Body of pancreas (tissue), 4 donors: Measurements from ENCODE around the gene HUNK. TPM values are rescaled to one million over a fixed set of nuclear protein-coding genes. Genes with fewer than 3 reads are reported as not detected.

ENCODE experiments used
- ATAC-seq: fragments of 150-250 bp; one replicate; pipeline ENCODE4 v1.9.1; 2016
- DNase-seq, 4 donors: peaks; one replicate each; pipeline ENCODE4 v3.0.0-alpha.2; 2019
- H3K27ac ChIP-seq, 4 donors: fragments of 200-600 bp; sonication (generic); 1 replicate in 3 of 4; 2 replicates in 1 of 4; pipeline versions ENCODE4 v1.5.1 to v1.6.1; 2016 to 2019; ENCODE audit warnings: mild to moderate bottlenecking in 1 of 4, mixed read lengths in 1 of 4, moderate library complexity in 1 of 4
- H3K27me3 ChIP-seq, 2 donors: fragments of 200-600 bp; sonication (generic); one replicate each; pipeline ENCODE4 v1.6.0; 2016; ENCODE audit warnings: mild to moderate bottlenecking in 1 of 2
- H3K36me3 ChIP-seq, 2 donors: fragments of 200-600 bp; sonication (generic); replicated peaks in 1 of 2; 2 replicates each; pipeline ENCODE4 v1.5.1; 2016; ENCODE audit warnings: low read depth in 2 of 2; ENCODE audit not compliant: insufficient read depth in 1 of 2
- H3K4me1 ChIP-seq: fragments of 200-600 bp; sonication (generic); one replicate; pipeline ENCODE4 v1.6.0; 2016
- H3K4me3 ChIP-seq, 2 donors: fragments of 200-600 bp; sonication (generic); 1 replicate in 1 of 2; 2 replicates in 1 of 2; pipeline ENCODE4 v1.5.1; 2016 to 2019
- H3K9me3 ChIP-seq, 3 donors: fragments of 200-600 bp; sonication (generic); 1 replicate in 2 of 3; 2 replicates in 1 of 3; pipeline ENCODE4 v1.5.1; 2016
- POLR2A ChIP-seq, 3 donors: fragments of 450-650 bp; IDR thresholded peaks; one replicate each; pipeline ENCODE4 v1.6.1; 2016; ENCODE audit warnings: antibody characterized with exemption in 3 of 3, mild to moderate bottlenecking in 2 of 3
- WGBS, 2 donors: methylation state at CpG; one replicate each; pipeline ENCODE4 v1.1.5; 2017; 5-methylcytosine and 5-hydroxymethylcytosine counted together
- intact Hi-C: fragments of 100-400 bp; cut with DNase I; formaldehyde crosslinking; loops from one replicate; pipeline ENCODE4 v1.15.1; 2023
- total RNA-seq, 2 donors: library from RNA; depleted of rRNA; stranded (reverse); fragments of >200 nt; gene quantifications; one replicate each; pipeline ENCODE4 v1.1.0, GENCODE V29; 2016
- TF ChIP-seq, protein P1 (sequence below), 7 experiments: fragments of 450-650 bp in 4 of 7; fragments of 200-600 bp in 3 of 7; sonication (generic) in 3 of 7; IDR thresholded peaks; one replicate each; pipeline ENCODE4 v1.5.1; 2016 to 2019; ENCODE audit warnings: antibody characterized with exemption in 7 of 7

Gene HUNK
- total RNA-seq, 2 donors from 2014 or later, result 6.7 to 9.2 TPM

DNA sequence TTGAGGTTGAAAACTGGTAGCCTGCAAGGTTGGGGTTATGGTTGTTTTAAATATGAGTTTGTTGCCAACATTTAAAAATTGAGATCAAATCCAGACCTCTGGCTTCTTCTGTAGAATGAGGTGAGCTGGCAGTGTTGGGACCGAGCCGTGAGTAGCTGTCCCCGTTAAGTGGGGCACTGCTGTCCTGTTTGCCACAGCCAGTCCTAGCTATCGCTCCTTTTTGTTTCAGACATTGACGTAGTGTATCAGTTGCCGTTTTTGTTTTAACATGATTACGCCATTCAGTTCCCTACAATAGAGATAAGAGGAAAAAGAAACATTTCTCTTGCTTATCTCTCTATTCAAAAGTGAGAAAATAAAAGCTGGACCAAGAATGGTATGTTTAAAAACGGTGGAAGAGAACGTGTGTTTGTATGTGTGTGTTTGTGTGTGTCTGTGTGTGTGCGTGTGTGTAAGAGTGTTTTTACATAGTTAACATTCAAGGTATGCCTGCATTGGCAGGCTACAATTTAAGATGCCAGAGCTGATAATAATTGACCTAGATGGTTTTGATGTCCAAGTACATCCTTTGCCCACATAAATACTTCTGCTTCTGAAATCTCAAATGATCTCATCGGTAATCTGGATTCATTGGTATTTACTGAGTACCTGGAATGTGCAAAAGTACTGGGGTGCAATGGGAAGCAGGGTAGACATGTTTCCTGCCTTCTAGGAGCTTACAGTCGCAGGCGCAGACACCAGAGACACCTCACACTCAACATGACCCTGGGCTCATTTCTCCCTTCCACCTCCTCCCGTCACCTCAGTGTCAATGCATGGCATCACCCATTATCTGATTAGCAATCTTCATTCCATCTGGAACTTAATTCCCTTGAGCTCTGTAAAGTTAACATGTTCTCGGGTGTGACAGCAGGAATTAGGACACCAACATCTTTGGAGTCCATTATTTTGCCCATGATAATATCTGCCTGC is 65.8 kb downstream of the HUNK start:
- H3K9me3 ChIP-seq, result no peaks in the 10 kb centered on the region
- H3K27me3 ChIP-seq, result no peaks in the 10 kb centered on the region
- H3K36me3 ChIP-seq, result no peaks in the 10 kb centered on the region
- 36 to 42% methylated on average over 15 of the region's 15 CpGs for WGBS, 2 donors
- DNase-seq (peak; percentile 27 to 46 (median 40)), ATAC-seq (peak; percentile 88)
- intact Hi-C loops, result no loop called here
- peak in 2 of 3 donors; percentile 29 to 54 for TF ChIP-seq POLR2A (IDR thresholded peaks at IDR 0.05)
- TF ChIP-seq, protein P1, sequence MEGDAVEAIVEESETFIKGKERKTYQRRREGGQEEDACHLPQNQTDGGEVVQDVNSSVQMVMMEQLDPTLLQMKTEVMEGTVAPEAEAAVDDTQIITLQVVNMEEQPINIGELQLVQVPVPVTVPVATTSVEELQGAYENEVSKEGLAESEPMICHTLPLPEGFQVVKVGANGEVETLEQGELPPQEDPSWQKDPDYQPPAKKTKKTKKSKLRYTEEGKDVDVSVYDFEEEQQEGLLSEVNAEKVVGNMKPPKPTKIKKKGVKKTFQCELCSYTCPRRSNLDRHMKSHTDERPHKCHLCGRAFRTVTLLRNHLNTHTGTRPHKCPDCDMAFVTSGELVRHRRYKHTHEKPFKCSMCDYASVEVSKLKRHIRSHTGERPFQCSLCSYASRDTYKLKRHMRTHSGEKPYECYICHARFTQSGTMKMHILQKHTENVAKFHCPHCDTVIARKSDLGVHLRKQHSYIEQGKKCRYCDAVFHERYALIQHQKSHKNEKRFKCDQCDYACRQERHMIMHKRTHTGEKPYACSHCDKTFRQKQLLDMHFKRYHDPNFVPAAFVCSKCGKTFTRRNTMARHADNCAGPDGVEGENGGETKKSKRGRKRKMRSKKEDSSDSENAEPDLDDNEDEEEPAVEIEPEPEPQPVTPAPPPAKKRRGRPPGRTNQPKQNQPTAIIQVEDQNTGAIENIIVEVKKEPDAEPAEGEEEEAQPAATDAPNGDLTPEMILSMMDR (IDR thresholded peaks at IDR 0.05), result no peak
- peaks cover 48% of the 10 kb centered on the region for H3K4me1 ChIP-seq
- no peak overlapping the region for H3K4me3 ChIP-seq
- peak overlapping the region; percentile 12 to 81 (median 63) for H3K27ac ChIP-seq

DNA sequence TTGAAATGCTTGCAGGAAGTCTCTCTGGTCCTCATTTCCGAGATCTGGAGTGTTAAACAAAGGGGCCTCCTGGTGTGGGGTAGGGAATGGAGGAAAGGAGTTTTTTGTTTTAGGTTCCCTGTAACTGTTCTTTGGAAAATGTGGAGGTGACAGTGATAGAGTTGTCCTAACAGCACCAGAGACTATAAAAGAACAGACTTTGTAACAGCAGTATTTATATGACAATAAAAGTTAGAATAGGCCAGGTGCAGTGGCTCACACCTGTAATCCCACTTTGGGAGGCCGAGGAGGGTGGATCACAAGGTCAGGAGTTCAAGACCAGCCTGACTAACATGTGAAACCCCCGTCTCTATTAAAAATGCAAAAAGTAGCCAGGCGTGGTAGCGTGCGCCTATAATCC is 68.9 kb downstream of the HUNK start:
- Histone ChIP-seq H3K27me3 (no peaks in the 10 kb centered on the region), H3K27ac (no peak overlapping the region), H3K4me1 (peaks cover 38% of the 10 kb centered on the region), H3K36me3 (no peaks in the 10 kb centered on the region), H3K4me3 (no peak overlapping the region), H3K9me3 (no peaks in the 10 kb centered on the region)
- intact Hi-C loops, result no loop called here
- 92 to 96% methylated on average over 6 of the region's 6 CpGs for WGBS, 2 donors
- ATAC-seq, result no peak
- TF ChIP-seq POLR2A (IDR thresholded peaks at IDR 0.05), result no peak
- TF ChIP-seq, protein P1 (IDR thresholded peaks at IDR 0.05), result no peak
- no peak for DNase-seq

DNA sequence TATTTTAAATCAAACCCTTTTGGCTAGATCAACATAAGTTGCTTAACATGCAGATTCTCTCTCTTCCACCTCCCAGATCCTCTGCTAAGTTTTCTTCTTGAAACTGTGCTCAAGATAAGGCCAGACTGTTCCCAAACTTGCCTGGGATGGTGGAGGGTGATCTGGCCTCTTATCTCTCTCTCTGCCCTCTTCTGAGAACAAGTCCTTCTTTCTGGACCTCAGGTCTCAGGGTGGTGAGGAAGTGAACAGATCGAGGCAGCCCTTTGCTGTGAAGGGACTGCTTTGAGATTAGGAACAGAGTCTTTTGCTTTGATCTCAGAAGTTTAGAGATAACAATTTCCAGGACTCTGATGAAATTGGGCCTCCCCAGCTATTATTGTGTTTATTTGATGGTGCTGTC is 70.7 kb downstream of the HUNK start:
- no peak for DNase-seq
- Histone ChIP-seq H3K9me3 (no peaks in the 10 kb centered on the region), H3K4me3 (no peak overlapping the region), H3K27me3 (no peaks in the 10 kb centered on the region), H3K27ac (no peak overlapping the region), H3K4me1 (peaks cover 20% of the 10 kb centered on the region), H3K36me3 (no peaks in the 10 kb centered on the region)
- intact Hi-C loops, result no loop called here
- no peak for ATAC-seq
- TF ChIP-seq, protein P1 (IDR thresholded peaks at IDR 0.05), result no peak
- no peak for TF ChIP-seq POLR2A (IDR thresholded peaks at IDR 0.05)
- 57 to 63% methylated on average over 1 of the region's 1 CpG for WGBS, 2 donors

DNA sequence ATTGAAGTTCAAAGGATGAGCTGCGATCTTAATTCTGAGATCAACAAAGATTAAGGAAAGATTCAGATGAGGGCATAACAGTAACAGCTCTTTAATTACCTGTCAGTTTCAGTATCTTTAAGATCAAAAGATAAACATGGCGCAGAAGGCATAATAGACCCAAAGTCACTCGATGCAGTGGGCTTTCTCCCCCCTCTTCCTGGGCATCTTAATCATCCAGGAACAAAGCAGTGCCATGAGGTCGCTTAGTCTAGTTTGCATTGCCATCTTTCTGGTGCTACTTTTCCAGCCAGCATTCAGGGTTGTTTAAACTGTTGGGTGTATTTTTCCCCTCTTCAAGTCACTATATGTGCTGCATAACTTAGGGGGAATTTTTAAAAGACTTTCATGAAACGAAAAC is 72.3 kb downstream of the HUNK start:
- no peaks in the 10 kb centered on the region for H3K27me3 ChIP-seq
- ATAC-seq (no peak), DNase-seq (no peak)
- H3K4me3 ChIP-seq, result no peak overlapping the region
- intact Hi-C loops, result no loop called here
- no peak overlapping the region for H3K27ac ChIP-seq
- no peaks in the 10 kb centered on the region for H3K9me3 ChIP-seq
- peaks cover 5% of the 10 kb centered on the region for H3K4me1 ChIP-seq
- 63 to 66% methylated on average over 5 of the region's 5 CpGs for WGBS, 2 donors
- TF ChIP-seq, protein P1 (IDR thresholded peaks at IDR 0.05), result no peak
- TF ChIP-seq POLR2A (IDR thresholded peaks at IDR 0.05), result no peak
- no peaks in the 10 kb centered on the region for H3K36me3 ChIP-seq
